Keratinocyte (primary cell): ENCODE data around the gene SRR. TPM values are rescaled to one million over a fixed set of nuclear protein-coding genes. Genes with fewer than 3 reads are reported as not detected.

ENCODE experiments used
- DNase-seq: peaks from one replicate; pipeline ENCODE4 v3.0.0-alpha.2; 2011; ENCODE audit warnings: low read depth, missing footprints, low spot score
- FAIRE-seq: peaks from 2 replicates; lab custom pipeline; 2011; peaks lifted over from hg19 to GRCh38; lab: Jason Lieb, UNC
- H2AFZ ChIP-seq: 2 replicates; pipeline ENCODE4 v1.6.0; 2012; ENCODE audit warnings: low read length, control low read depth, inconsistent platforms; ENCODE audit not compliant: control insufficient read depth
- H3K27ac ChIP-seq: 2 replicates; pipeline ENCODE4 v1.5.1; 2011; ENCODE audit warnings: low read length; ENCODE audit not compliant: control insufficient read depth, insufficient read depth
- H3K27me3 ChIP-seq: 3 replicates; pipeline ENCODE4 v1.6.0; 2011; ENCODE audit warnings: low read length; ENCODE audit not compliant: control insufficient read depth, insufficient read depth; ENCODE audit errors: extremely low read depth
- H3K36me3 ChIP-seq, 2 experiments: 2 replicates in 1 of 2; 3 replicates in 1 of 2; pipeline ENCODE4 v1.5.1; 2011; ENCODE audit warnings: low read length in 2 of 2, mild to moderate bottlenecking in 1 of 2; ENCODE audit not compliant: control insufficient read depth in 2 of 2, insufficient read depth in 2 of 2; ENCODE audit errors: extremely low read depth in 1 of 2
- H3K4me1 ChIP-seq: 3 replicates; pipeline ENCODE4 v1.5.1; 2011; ENCODE audit warnings: low read length; ENCODE audit not compliant: control insufficient read depth, insufficient read depth; ENCODE audit errors: extremely low read depth
- H3K4me2 ChIP-seq: 3 replicates; pipeline ENCODE4 v1.6.0; 2011; ENCODE audit warnings: low read depth, low read length; ENCODE audit not compliant: control insufficient read depth, insufficient read depth; ENCODE audit errors: extremely low read depth
- H3K4me3 ChIP-seq, 3 experiments: fragments of 200-600 bp in 1 of 3; sonication (generic) in 1 of 3; 2 replicates in 2 of 3; 3 replicates in 1 of 3; pipeline ENCODE4 v1.5.1; 2011 to 2016; ENCODE audit warnings: low read length in 3 of 3, mild to moderate bottlenecking in 3 of 3, control low read depth in 2 of 3, inconsistent platforms in 1 of 3, low read depth in 1 of 3, mixed read lengths in 1 of 3, mixed run types in 1 of 3, moderate library complexity in 1 of 3; ENCODE audit not compliant: control insufficient read depth in 2 of 3, insufficient read depth in 2 of 3; ENCODE audit errors: extremely low read depth in 1 of 3
- H3K79me2 ChIP-seq: 2 replicates; pipeline ENCODE4 v1.6.0; 2012; ENCODE audit warnings: low read length; ENCODE audit not compliant: control insufficient read depth, insufficient read depth
- H3K9ac ChIP-seq: 3 replicates; pipeline ENCODE4 v1.6.0; 2011; ENCODE audit warnings: low read length; ENCODE audit not compliant: control insufficient read depth, insufficient read depth; ENCODE audit errors: extremely low read depth
- H3K9me1 ChIP-seq: 3 replicates; pipeline ENCODE4 v1.6.0; 2011; ENCODE audit warnings: low read length; ENCODE audit not compliant: control insufficient read depth, insufficient read depth; ENCODE audit errors: extremely low read depth
- H3K9me3 ChIP-seq: 2 replicates; pipeline ENCODE4 v1.5.1; 2012; ENCODE audit warnings: low read depth, low read length; ENCODE audit not compliant: control insufficient read depth
- H4K20me1 ChIP-seq: 3 replicates; pipeline ENCODE4 v1.6.0; 2011; ENCODE audit warnings: low read length; ENCODE audit not compliant: control insufficient read depth, insufficient read depth; ENCODE audit errors: extremely low read depth
- EZH2 ChIP-seq: IDR thresholded peaks from one replicate; pipeline ENCODE4 v1.6.1; 2012; ENCODE audit warnings: inconsistent platforms, mild to moderate bottlenecking, low read length, moderate library complexity
- dilution Hi-C: fragments of 300-500 bp; cut with MboI; formaldehyde crosslinking; loops from one replicate; pipeline ENCODE4 v1.7.0; 2020; ENCODE audit warnings: low sequenced_read_pairs; ENCODE audit not compliant: extremely low pct_ligation_motif_present
- polyA plus RNA-seq, 5 experiments: library from polyadenylated mRNA; depleted of rRNA in 3 of 5; stranded (reverse) in 3 of 5; stranded (forward) in 1 of 5; unstranded in 1 of 5; fragments of >200 nt; gene quantifications; 1 replicate in 1 of 5; 2 replicates in 3 of 5; 3 replicates in 1 of 5; pipeline versions ENCODE4 v1.2.1 to v1.2.3, GENCODE V29; 2011 to 2012; ENCODE audit warnings: missing spikeins in 2 of 5, low read depth in 1 of 5, low replicate concordance in 1 of 5
- TF ChIP-seq, protein P1 (sequence below), 3 experiments: IDR thresholded peaks in 1 of 3; conservative IDR thresholded peaks in 1 of 3; optimal IDR thresholded peaks in 1 of 3; 2 replicates in 2 of 3; 3 replicates in 1 of 3; pipeline versions ENCODE3 to v1.5.1; 2011; ENCODE audit warnings: low read length in 3 of 3, mild to moderate bottlenecking in 3 of 3, moderate library complexity in 2 of 3, control low read depth in 1 of 3, inconsistent platforms in 1 of 3; ENCODE audit not compliant: insufficient read depth in 2 of 3; ENCODE audit errors: extremely low read depth in 1 of 3

SRR gene
- polyA plus RNA-seq, 1 donor (not counting 4 experiments of a cell fraction or from before 2014, with no cell fraction given): 17.7 TPM

DNA sequence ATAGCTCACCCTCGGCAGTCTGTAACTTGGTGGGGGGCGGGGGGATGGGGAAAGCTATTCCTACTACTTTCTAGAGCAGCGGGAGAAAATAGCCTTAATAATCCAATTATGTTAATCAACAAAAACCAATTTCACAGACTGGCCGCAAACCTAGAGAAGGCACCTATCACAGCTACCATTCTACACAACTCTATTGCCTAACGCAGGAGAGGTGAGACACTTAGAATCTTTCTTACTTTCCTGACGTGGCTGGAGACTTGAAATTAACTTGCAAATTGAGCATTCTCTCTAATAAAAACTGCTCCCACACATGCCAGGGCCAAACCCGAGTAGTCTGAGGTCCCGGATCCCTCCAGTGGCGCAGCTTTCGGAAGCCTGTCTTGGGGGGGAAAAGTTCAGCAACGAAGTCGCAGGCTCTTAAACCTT, 959 bp upstream of the SRR start:
- no peaks in the 10 kb centered on the region for H3K9me1 ChIP-seq
- FAIRE-seq (no peak), DNase-seq (no peak)
- H3K27me3 ChIP-seq: no peaks in the 10 kb centered on the region
- no peaks in the 10 kb centered on the region for H3K9me3 ChIP-seq
- peaks cover 6 to 13% of the 10 kb centered on the region in 2 experiments for H3K36me3 ChIP-seq
- peak overlapping the region; percentile 84 for H2AFZ ChIP-seq
- dilution Hi-C loops: no loop called here
- H4K20me1 ChIP-seq: no peaks in the 10 kb centered on the region
- H3K9ac ChIP-seq: peak overlapping the region; percentile 92
- TF ChIP-seq, protein P1, sequence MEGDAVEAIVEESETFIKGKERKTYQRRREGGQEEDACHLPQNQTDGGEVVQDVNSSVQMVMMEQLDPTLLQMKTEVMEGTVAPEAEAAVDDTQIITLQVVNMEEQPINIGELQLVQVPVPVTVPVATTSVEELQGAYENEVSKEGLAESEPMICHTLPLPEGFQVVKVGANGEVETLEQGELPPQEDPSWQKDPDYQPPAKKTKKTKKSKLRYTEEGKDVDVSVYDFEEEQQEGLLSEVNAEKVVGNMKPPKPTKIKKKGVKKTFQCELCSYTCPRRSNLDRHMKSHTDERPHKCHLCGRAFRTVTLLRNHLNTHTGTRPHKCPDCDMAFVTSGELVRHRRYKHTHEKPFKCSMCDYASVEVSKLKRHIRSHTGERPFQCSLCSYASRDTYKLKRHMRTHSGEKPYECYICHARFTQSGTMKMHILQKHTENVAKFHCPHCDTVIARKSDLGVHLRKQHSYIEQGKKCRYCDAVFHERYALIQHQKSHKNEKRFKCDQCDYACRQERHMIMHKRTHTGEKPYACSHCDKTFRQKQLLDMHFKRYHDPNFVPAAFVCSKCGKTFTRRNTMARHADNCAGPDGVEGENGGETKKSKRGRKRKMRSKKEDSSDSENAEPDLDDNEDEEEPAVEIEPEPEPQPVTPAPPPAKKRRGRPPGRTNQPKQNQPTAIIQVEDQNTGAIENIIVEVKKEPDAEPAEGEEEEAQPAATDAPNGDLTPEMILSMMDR (optimal IDR thresholded peaks at IDR 0.05 in 1 of 3, IDR thresholded peaks at IDR 0.05 in 1 of 3, conservative IDR thresholded peaks at IDR 0.05 in 1 of 3; ENCODE audit: extremely low read depth in 1 of 3, insufficient read depth in 2 of 3, low read length in 3 of 3): no peak
- no peak for TF ChIP-seq EZH2
- peak overlapping the region; percentile 69 to 92 (median 72) for H3K4me3 ChIP-seq
- H3K4me2 ChIP-seq: peak overlapping the region; percentile 55
- peaks cover 63% of the 10 kb centered on the region for H3K79me2 ChIP-seq
- peak overlapping the region; percentile 70 for H3K27ac ChIP-seq
- H3K4me1 ChIP-seq: peaks cover 7% of the 10 kb centered on the region

DNA sequence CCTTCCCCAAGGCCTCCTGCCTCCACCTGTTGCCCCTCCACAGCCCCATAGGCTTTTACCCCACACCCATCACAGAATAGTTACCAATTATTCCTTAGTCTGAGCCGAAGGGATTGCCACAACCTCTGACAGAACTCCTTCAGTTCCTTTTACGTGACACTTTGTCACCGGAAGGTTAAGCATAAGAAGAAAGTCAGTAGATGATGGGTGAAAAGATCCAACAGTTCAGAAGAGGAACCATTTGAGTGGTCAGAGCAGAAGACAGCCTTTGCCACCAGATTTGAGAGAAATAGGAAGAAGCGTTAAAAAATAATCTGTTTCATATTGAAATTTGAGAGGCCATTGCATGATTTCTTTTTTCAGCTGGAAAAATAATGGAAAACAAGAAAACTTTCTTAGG, 1.2 kb downstream of the SRR start:
- no peaks in the 10 kb centered on the region for H4K20me1 ChIP-seq
- no peak for FAIRE-seq
- H3K79me2 ChIP-seq: peaks cover 47% of the 10 kb centered on the region
- no peak overlapping the region for H3K9ac ChIP-seq
- H3K4me1 ChIP-seq: peaks cover 7% of the 10 kb centered on the region
- no peak overlapping the region for H3K4me3 ChIP-seq
- H3K36me3 ChIP-seq: peaks cover 0 to 4% of the 10 kb centered on the region in 2 experiments
- no peak overlapping the region for H2AFZ ChIP-seq
- peak overlapping the region; percentile 19 for H3K4me2 ChIP-seq
- DNase-seq: no peak
- dilution Hi-C loops: no loop called here
- no peak overlapping the region for H3K27ac ChIP-seq
- no peaks in the 10 kb centered on the region for H3K27me3 ChIP-seq
- no peaks in the 10 kb centered on the region for H3K9me3 ChIP-seq
- TF ChIP-seq, protein P1 (optimal IDR thresholded peaks at IDR 0.05 in 1 of 3, IDR thresholded peaks at IDR 0.05 in 1 of 3, conservative IDR thresholded peaks at IDR 0.05 in 1 of 3; ENCODE audit: extremely low read depth in 1 of 3, insufficient read depth in 2 of 3, low read length in 3 of 3): no peak
- no peak for TF ChIP-seq EZH2
- no peaks in the 10 kb centered on the region for H3K9me1 ChIP-seq
